Type B pancreatic cell (in vitro differentiated cells): ENCODE data around the gene TTLL5. TPM values are rescaled to one million over a fixed set of nuclear protein-coding genes. Genes with fewer than 3 reads are reported as not detected.
A peak's percentile ranks its signal among the peaks of the same experiment; 100 is the strongest.

Source experiments
- DNase-seq: peaks from one replicate; pipeline ENCODE4 v3.0.0; 2021; ENCODE audit warnings: mixed read lengths; ENCODE audit not compliant: unreplicated experiment; ENCODE audit errors: extremely low spot score
- H3K27ac Mint-ChIP-seq: 2 replicates; pipeline ENCODE4 v1.8.0; 2021; ENCODE audit warnings: mild to moderate bottlenecking, mixed read lengths
- H3K27me3 Mint-ChIP-seq: 2 replicates; pipeline ENCODE4 v1.8.0; 2021; ENCODE audit warnings: mixed read lengths
- H3K36me3 Mint-ChIP-seq: 2 replicates; pipeline ENCODE4 v1.8.0; 2021; ENCODE audit warnings: mixed read lengths
- H3K4me1 Mint-ChIP-seq: one replicate; pipeline ENCODE4 v1.8.0; 2021; ENCODE audit warnings: mixed read lengths; ENCODE audit not compliant: unreplicated experiment
- H3K4me3 Mint-ChIP-seq: 2 replicates; pipeline ENCODE4 v1.8.0; 2021; ENCODE audit warnings: mild to moderate bottlenecking, mixed read lengths
- H3K9me3 Mint-ChIP-seq: 2 replicates; pipeline ENCODE4 v1.8.0; 2021; ENCODE audit warnings: mixed read lengths
- total RNA-seq: library from RNA; stranded (reverse); gene quantifications from 2 replicates; pipeline ENCODE4 v1.2.1, GENCODE V29; 2021; ENCODE audit warnings: low replicate concordance
- TF ChIP-seq, protein P1 (sequence below): fragments of 200-600 bp; sonication (generic); conservative IDR thresholded peaks from 2 replicates; pipeline ENCODE4 v1.5.0; 2021; ENCODE audit warnings: antibody characterized with exemption, mild to moderate bottlenecking

Gene TTLL5
- total RNA-seq, 1 donor from 2014 or later: 44.7 TPM

DNA sequence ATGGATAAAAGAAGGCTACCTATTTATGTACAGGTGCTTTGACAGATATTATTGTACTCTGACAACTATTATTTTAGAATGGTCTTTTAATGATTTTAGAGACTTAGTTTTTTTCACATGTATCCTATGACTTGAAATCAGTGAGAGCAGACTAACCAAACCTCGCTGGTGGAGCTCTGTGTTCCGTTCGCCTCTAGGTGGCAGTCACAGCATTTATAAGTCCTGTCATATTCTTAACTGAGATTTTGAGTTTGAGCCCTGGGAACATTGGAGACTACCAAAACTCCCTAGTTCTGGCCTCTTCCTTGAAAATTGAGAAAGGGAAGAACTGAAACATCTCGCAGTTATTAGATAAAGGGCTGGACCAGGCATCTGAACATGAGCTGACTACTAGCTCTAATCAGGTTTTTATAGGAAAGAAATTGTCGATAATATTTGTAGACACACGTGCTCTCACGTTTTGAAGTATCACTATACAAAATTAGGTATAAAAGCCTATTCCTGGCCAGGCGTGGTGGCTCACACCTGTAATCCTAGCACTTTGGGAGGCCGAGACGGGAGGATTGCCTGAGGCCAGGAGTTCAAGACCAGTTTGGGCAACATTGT is 48.3 kb downstream of the TTLL5 start:
- no peaks in the 10 kb centered on the region for H3K9me3 Mint-ChIP-seq
- DNase-seq: no peak
- H3K27me3 Mint-ChIP-seq: no peaks in the 10 kb centered on the region
- H3K4me3 Mint-ChIP-seq: no peak overlapping the region
- H3K4me1 Mint-ChIP-seq: peaks cover 4% of the 10 kb centered on the region
- H3K27ac Mint-ChIP-seq: no peak overlapping the region
- H3K36me3 Mint-ChIP-seq: peaks cover 5% of the 10 kb centered on the region
- TF ChIP-seq, protein P1, sequence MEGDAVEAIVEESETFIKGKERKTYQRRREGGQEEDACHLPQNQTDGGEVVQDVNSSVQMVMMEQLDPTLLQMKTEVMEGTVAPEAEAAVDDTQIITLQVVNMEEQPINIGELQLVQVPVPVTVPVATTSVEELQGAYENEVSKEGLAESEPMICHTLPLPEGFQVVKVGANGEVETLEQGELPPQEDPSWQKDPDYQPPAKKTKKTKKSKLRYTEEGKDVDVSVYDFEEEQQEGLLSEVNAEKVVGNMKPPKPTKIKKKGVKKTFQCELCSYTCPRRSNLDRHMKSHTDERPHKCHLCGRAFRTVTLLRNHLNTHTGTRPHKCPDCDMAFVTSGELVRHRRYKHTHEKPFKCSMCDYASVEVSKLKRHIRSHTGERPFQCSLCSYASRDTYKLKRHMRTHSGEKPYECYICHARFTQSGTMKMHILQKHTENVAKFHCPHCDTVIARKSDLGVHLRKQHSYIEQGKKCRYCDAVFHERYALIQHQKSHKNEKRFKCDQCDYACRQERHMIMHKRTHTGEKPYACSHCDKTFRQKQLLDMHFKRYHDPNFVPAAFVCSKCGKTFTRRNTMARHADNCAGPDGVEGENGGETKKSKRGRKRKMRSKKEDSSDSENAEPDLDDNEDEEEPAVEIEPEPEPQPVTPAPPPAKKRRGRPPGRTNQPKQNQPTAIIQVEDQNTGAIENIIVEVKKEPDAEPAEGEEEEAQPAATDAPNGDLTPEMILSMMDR: peak; percentile 89

DNA sequence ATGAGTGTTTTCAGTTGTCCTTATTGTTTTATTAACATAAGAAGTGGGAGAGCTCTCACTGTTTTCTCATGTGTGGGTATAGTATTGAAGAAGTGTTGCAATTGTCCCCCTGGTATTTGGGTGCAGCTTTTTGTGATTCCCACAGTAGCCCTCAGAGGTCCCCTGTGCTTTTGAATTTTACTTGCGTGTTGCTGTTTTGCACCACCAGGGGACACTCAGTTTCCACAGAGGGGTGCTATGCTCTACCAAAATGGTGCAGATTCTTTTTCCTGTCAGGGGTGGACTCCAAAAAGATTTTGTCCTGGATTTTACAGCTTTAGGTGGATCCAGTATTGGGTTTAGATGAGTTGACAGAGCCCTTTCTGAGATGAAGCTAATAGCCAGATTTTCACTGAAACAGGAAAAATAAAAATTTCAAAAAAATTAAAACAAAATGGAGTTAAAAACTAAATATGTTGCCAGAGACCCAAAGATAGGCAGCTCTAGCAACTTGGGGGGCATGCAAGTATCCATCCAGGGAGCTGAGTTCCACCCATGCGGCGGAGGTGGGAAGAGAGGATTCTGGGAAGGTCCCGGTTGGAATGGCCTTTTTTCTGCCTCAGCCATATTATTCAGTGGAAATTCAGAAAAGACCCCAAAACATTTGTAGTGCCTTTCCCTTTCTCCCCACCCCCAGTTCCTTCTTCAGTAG is 50.2 kb downstream of the TTLL5 start:
- Mint-ChIP-seq H3K36me3 (peaks cover 2% of the 10 kb centered on the region), H3K27me3 (no peaks in the 10 kb centered on the region), H3K4me1 (peaks cover 14% of the 10 kb centered on the region), H3K4me3 (no peak overlapping the region), H3K9me3 (no peaks in the 10 kb centered on the region), H3K27ac (peak overlapping the region; percentile 50)
- TF ChIP-seq, protein P1: peak; percentile 80
- no peak for DNase-seq

DNA sequence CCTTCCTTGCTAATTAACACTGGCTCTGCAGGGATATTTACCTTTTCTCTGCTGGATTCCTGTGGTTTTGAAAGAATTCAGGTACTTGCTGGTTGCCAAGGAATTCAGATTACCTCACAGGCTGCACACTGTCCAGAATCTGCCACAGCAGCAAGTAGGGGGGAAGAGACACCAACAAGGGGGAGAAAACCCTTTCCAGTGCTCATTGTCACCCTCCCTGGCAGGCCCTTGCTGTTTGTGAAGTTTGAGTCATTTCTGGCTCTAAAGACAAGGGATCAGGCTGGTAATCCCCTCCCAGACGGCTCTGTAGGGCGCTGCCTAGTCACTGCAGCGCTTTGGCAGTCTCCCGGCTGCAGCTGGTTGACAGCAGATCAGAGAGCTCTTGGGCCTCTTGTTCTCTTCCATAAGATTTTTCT is 50.8 kb downstream of the TTLL5 start:
- Mint-ChIP-seq H3K9me3 (no peaks in the 10 kb centered on the region), H3K27ac (peak overlapping the region; percentile 50), H3K27me3 (no peaks in the 10 kb centered on the region), H3K4me1 (peaks cover 18% of the 10 kb centered on the region), H3K4me3 (no peak overlapping the region), H3K36me3 (peaks cover 4% of the 10 kb centered on the region)
- DNase-seq: no peak
- TF ChIP-seq, protein P1: no peak

DNA sequence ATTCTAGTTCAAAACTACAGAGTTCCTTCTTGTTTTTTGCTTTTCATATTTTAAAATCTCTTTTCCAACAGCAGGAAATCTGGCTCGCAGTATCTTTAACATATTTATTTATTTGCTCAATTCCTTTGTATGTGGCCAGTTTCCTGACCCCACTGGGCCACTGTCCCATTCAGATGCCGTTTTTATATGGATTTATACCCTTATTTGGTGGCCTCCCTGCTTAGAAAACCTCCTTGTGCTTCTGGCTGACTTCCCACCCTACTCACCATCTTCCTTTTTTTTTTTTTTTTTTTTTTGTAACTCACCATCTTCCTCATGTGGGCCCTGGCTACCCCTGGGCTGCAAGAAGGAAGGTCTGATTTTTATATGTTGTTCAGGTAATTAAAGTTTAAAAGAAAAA is 53.9 kb downstream of the TTLL5 start:
- TF ChIP-seq, protein P1: no peak
- peaks cover 12% of the 10 kb centered on the region for H3K36me3 Mint-ChIP-seq
- H3K9me3 Mint-ChIP-seq: no peaks in the 10 kb centered on the region
- peaks cover 18% of the 10 kb centered on the region for H3K4me1 Mint-ChIP-seq
- DNase-seq: no peak
- no peak overlapping the region for H3K4me3 Mint-ChIP-seq
- H3K27ac Mint-ChIP-seq: no peak overlapping the region
- H3K27me3 Mint-ChIP-seq: no peaks in the 10 kb centered on the region

DNA sequence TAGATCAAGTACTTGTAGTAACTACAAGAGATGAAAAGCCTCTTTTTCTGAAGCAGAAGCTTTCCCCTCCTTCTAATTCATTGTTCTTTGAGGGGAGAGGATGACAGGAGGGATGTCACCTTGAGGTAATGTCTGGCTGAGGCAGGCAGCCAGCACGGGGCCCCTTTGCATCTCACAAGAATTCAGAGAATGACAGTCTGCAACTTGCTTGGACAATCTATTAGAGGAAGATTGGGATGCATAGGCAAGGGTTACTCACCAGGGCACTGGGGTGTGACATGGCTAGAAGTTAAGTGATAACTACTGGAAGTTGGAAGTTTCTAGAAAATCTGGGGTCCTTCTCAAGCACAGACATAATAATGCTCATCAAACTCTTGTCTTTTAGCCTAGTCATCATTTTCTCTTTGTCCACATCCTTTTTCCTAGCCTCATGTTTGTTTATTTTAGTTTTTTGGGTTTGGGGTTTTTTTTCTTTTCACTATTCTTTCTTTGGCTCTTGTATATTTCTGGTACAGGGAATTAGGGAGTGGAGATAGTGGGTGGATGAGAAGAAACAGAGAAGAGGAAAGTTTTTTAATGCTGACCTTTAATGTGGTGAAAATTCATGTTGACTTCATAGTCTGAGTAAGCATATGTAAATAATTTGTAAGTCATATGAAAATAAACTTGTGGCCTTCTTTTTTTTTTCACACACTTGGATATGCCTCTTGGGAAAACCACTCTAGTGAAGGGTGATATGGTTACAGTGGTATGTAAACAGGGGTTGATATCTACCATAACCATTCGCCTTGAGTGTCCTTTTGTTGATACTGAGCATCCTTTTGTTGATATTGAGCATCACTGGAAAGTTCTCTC is 55.1 kb downstream of the TTLL5 start:
- H3K27ac Mint-ChIP-seq: no peak overlapping the region

More for the DNA sequence above, 55.1 kb downstream of the TTLL5 start:
- no peaks in the 10 kb centered on the region for H3K9me3 Mint-ChIP-seq
- TF ChIP-seq, protein P1: no peak
- DNase-seq: no peak
- H3K27me3 Mint-ChIP-seq: no peaks in the 10 kb centered on the region
- H3K36me3 Mint-ChIP-seq: peaks cover 22% of the 10 kb centered on the region
- no peak overlapping the region for H3K4me3 Mint-ChIP-seq
- H3K4me1 Mint-ChIP-seq: peaks cover 15% of the 10 kb centered on the region
